Mucosa of stomach (tissue), 1 donor: ENCODE results near the gene KATNBL1.

Source experiments
- H3K27me3 ChIP-seq: one replicate; pipeline ENCODE4 v1.7.0; 2013; ENCODE audit warnings: mild to moderate bottlenecking, low read length; ENCODE audit not compliant: control insufficient read depth, insufficient read depth
- H3K36me3 ChIP-seq: one replicate; pipeline ENCODE4 v1.7.0; 2013; ENCODE audit warnings: low read length; ENCODE audit not compliant: control insufficient read depth, insufficient read depth
- H3K4me1 ChIP-seq: one replicate; pipeline ENCODE4 v1.7.0; 2013; ENCODE audit warnings: mild to moderate bottlenecking, low read length; ENCODE audit not compliant: control insufficient read depth, insufficient read depth
- H3K4me3 ChIP-seq: one replicate; pipeline ENCODE4 v1.7.0; 2013; ENCODE audit warnings: low read length
- H3K9ac ChIP-seq: one replicate; pipeline ENCODE4 v1.7.0; 2013; ENCODE audit warnings: mild to moderate bottlenecking, low read length, moderate library complexity
- H3K9me3 ChIP-seq: one replicate; pipeline ENCODE4 v1.7.0; 2013; ENCODE audit warnings: mild to moderate bottlenecking, low read length, moderate library complexity; ENCODE audit not compliant: control insufficient read depth
- donor health status: Pancreatic carcinoma.

KATNBL1 gene

GRCh38 chr15:34106423-34106822, 103.5 kb downstream of the KATNBL1 start:
- Histone ChIP-seq H3K9ac (no peak overlapping the region), H3K4me3 (no peak overlapping the region), H3K36me3 (no peaks in the 10 kb centered on the region), H3K9me3 (no peaks in the 10 kb centered on the region), H3K4me1 (no peaks in the 10 kb centered on the region), H3K27me3 (no peaks in the 10 kb centered on the region)

- Histone ChIP-seq H3K4me1 (no peaks in the 10 kb centered on the region), H3K9me3 (no peaks in the 10 kb centered on the region)
These were observed 107.5 kb downstream of the KATNBL1 start for GRCh38 chr15:34102175-34102925.

GRCh38 chr15:34101366-34102174, 108.3 kb downstream of the KATNBL1 start, which contains the start of the genes EMC7 and PGBD4:
EMC7 (minus strand) TSS chr15:34101862; CDS start chr15:34101839, 23 bp downstream.
PGBD4 (plus strand) TSS chr15:34102083; CDS start chr15:34102532, 449 bp downstream.
- no peaks in the 10 kb centered on the region for H3K27me3 ChIP-seq
- peak within 1 kb of the TSS; percentile 81 for H3K9ac ChIP-seq
- H3K4me1 ChIP-seq: no peaks in the 10 kb centered on the region
- H3K4me3 ChIP-seq: peak within 1 kb of the TSS; percentile 81
- no peaks in the 10 kb centered on the region for H3K36me3 ChIP-seq
- no peaks in the 10 kb centered on the region for H3K9me3 ChIP-seq

More at GRCh38 chr15:34102175-34102925, 107.5 kb downstream of the KATNBL1 start:
- Histone ChIP-seq H3K4me3 (peak overlapping the region; percentile 44), H3K36me3 (no peaks in the 10 kb centered on the region), H3K27me3 (no peaks in the 10 kb centered on the region), H3K9ac (peak overlapping the region; percentile 69)

- H3K27me3 ChIP-seq: no peaks in the 10 kb centered on the region
- no peaks in the 10 kb centered on the region for H3K4me1 ChIP-seq
- H3K36me3 ChIP-seq: no peaks in the 10 kb centered on the region
- no peaks in the 10 kb centered on the region for H3K9me3 ChIP-seq
- no peak overlapping the region for H3K9ac ChIP-seq
- no peak overlapping the region for H3K4me3 ChIP-seq
These were observed 110.0 kb downstream of the KATNBL1 start for GRCh38 chr15:34099914-34100313.
